Fibroblast of mammary gland (primary cell): ENCODE measurements around the gene TATDN3.

Source experiments
- DNase-seq: peaks from one replicate; pipeline ENCODE4 v3.0.0-alpha.2; 2010; ENCODE audit warnings: low read depth
- H3K4me3 ChIP-seq: 2 replicates; pipeline ENCODE4 v1.5.1; 2011; ENCODE audit warnings: low read depth, mild to moderate bottlenecking, low read length, moderate library complexity; ENCODE audit not compliant: control insufficient read depth
- TF ChIP-seq, protein P1 (sequence below): conservative IDR thresholded peaks from 2 replicates; pipeline ENCODE4 v1.5.1; 2011; ENCODE audit warnings: low read depth, low read length, inconsistent platforms; ENCODE audit not compliant: control insufficient read depth, insufficient read depth

TATDN3 gene

GRCh38 chr1:212814537-212815334 is 23.0 kb downstream of the TATDN3 start:
- DNase-seq, result peak; percentile 17

GRCh38 chr1:212816567-212817278 is 25.0 kb downstream of the TATDN3 start:
- H3K4me3 ChIP-seq, result no peak overlapping the region
- TF ChIP-seq, protein P1, sequence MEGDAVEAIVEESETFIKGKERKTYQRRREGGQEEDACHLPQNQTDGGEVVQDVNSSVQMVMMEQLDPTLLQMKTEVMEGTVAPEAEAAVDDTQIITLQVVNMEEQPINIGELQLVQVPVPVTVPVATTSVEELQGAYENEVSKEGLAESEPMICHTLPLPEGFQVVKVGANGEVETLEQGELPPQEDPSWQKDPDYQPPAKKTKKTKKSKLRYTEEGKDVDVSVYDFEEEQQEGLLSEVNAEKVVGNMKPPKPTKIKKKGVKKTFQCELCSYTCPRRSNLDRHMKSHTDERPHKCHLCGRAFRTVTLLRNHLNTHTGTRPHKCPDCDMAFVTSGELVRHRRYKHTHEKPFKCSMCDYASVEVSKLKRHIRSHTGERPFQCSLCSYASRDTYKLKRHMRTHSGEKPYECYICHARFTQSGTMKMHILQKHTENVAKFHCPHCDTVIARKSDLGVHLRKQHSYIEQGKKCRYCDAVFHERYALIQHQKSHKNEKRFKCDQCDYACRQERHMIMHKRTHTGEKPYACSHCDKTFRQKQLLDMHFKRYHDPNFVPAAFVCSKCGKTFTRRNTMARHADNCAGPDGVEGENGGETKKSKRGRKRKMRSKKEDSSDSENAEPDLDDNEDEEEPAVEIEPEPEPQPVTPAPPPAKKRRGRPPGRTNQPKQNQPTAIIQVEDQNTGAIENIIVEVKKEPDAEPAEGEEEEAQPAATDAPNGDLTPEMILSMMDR, result no peak
- no peak for DNase-seq

More at GRCh38 chr1:212814537-212815334, 23.0 kb downstream of the TATDN3 start:
- no peak overlapping the region for H3K4me3 ChIP-seq
- TF ChIP-seq, protein P1, result peak; percentile 32

DNA sequence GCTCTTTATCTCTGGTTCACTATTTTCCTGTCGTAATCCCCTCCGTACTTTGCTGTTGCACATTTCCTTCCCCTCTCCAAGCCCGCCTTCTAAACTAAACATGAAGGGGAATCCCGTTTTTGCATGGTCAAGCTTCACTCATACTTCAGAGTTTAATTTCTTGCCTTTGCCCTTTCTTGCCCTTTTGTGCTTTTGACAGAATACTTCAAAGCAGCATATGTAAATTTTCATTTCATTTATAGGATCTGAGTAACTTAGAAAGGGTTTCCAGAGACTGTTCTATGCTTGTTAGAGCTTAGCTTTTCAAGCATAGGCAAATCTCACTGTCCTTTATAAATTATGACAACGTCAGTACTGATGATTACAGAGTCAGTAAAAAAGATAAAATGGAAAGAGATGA is 28.0 kb downstream of the TATDN3 start:
- DNase-seq, result no peak
- TF ChIP-seq, protein P1, result no peak
- H3K4me3 ChIP-seq, result no peak overlapping the region

DNA sequence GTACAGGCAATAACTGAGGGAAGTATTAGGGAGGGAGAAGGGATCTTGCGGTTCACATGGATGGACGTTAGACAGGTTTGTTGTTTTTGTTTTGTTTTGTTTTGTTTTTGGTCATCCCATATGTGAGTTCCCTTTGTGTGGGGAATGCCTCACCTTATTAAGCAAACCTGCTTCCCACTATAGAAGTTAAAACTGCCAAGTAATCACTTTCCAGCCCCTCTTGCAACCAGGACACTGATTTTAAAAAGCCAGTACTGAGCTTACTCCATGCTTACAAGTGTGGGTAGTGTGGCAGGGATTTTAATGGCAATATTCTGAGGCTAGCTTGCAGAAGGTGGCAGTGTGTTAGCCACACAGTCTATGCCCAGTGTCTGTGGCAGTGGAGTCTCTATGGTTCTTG is 29.3 kb downstream of the TATDN3 start:
- DNase-seq, result no peak
- TF ChIP-seq, protein P1, result no peak
- no peak overlapping the region for H3K4me3 ChIP-seq

DNA sequence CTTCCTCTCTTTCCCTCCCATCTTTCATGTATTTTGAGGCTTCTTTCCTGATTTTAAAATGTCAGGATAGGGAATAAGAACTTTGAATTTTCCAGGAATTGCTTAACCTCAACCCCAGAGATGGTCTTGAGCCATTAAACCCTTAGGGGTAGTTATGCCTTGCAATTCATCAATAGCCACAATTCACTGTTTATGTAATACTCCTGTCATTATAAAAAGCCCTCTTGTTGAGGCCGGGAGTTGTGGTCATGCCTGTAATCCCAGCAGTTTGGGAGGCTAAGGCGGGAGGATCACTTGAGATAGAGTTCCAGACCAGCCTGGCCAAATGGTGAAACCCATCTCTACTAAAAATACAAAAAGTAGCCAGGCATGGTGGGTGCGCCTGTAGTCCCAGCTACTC is 31.3 kb downstream of the TATDN3 start:
- TF ChIP-seq, protein P1, result no peak
- no peak for DNase-seq
- no peak overlapping the region for H3K4me3 ChIP-seq

GRCh38 chr1:212824201-212824600 is 32.5 kb downstream of the TATDN3 start:
- H3K4me3 ChIP-seq, result no peak overlapping the region
- TF ChIP-seq, protein P1, result no peak
- no peak for DNase-seq
